Psoas muscle (tissue), 8 donors: ENCODE results near the gene PRELID1. TPM values are rescaled to one million over a fixed set of nuclear protein-coding genes. Genes with fewer than 3 reads are reported as not detected.

Source experiments
- ATAC-seq, 4 donors: fragments of 200-7000 bp; cut with Tn5 transposase; one replicate each; pipeline ENCODE4 v1.9.1; 2020; ENCODE audit warnings: moderate library complexity in 3 of 4, mild to moderate bottlenecking in 2 of 4
- DNase-seq, 2 donors: peaks; one replicate each; pipeline ENCODE4 v3.0.0-alpha.2; 2020
- H3K27ac ChIP-seq: fragments of 200-600 bp; one replicate; pipeline ENCODE4 v1.8.0; 2022
- H3K27me3 ChIP-seq, 3 donors: fragments of 200-600 bp in 1 of 3; one replicate each; pipeline versions ENCODE4 v1.6.1 to v1.8.0; 2013 to 2022; ENCODE audit warnings: low read length in 2 of 3, mild to moderate bottlenecking in 2 of 3, moderate library complexity in 1 of 3; ENCODE audit not compliant: insufficient read depth in 3 of 3
- H3K36me3 ChIP-seq, 2 donors: fragments of 200-600 bp in 1 of 2; one replicate each; pipeline versions ENCODE4 v1.6.1 to v1.8.0; 2013 to 2022; ENCODE audit warnings: low read depth in 1 of 2, mild to moderate bottlenecking in 1 of 2, moderate library complexity in 1 of 2; ENCODE audit not compliant: insufficient read depth in 1 of 2
- H3K4me1 ChIP-seq: fragments of 200-600 bp; one replicate; pipeline ENCODE4 v1.8.0; 2022
- H3K4me3 ChIP-seq: fragments of 200-600 bp; one replicate; pipeline ENCODE4 v1.8.0; 2022; ENCODE audit warnings: mild to moderate bottlenecking
- H3K9me3 ChIP-seq: fragments of 200-600 bp; one replicate; pipeline ENCODE4 v1.8.0; 2022
- CTCF ChIP-seq: fragments of 200-600 bp; IDR thresholded peaks from one replicate; pipeline ENCODE4 v1.8.0; 2022; ENCODE audit warnings: antibody characterized with exemption
- WGBS, 3 donors: extraction: QIAGEN DNeasy Blood & Tissue Kit; methylation state at CpG; one replicate each; pipeline versions ENCODE4 v1.1.6 to v1.1.7; 2013; 5-methylcytosine and 5-hydroxymethylcytosine counted together
- intact Hi-C, 2 donors: fragments of 100-400 bp; cut with DNase I; formaldehyde crosslinking; loops; one replicate each; pipeline versions ENCODE4 v1.11.0 to v1.14.2; 2022
- polyA plus RNA-seq, 3 donors: library from polyadenylated mRNA; stranded (reverse); fragments of 200-250 nt; gene quantifications; one replicate each; pipeline ENCODE4 v1.2.3, GENCODE V29; 2013
- total RNA-seq, 4 donors: library from RNA; stranded (reverse); fragmentation: NEBNext Ultra II Directional in 2 of 4; extraction: Animal tissue kit (Norgen Biotek cat#: 25700) in 2 of 4; gene quantifications; one replicate each; pipeline versions ENCODE4 v1.2.1 to v1.2.4, GENCODE V29; 2021 to 2023
- donor health status: healthy with polysubstance abuse.
- donor health status: DM: no; HTN: no; CAD: no; lungs with moderate emphysema.
- donor health status: Bipolar disorder and iron deficiency.
- donor health status: healthy.
- donor health status: DM: yes; HTN: yes; CAD: no.
- donor health status: DM: no; HTN: no; CAD: no.
- donor health status: DM: no; HTN: no; CAD: no.
- donor health status: DM: yes; HTN: yes; CAD: no.

Gene PRELID1
- total and polyA plus RNA-seq, 7 donors: 19.9 to 201 (median 53.9) TPM

GRCh38 chr5:177355162-177355867 is 51.7 kb downstream of the PRELID1 start:
- WGBS, 3 donors: 75 to 90% (median 88%) methylated on average over 1 of the region's 1 CpG
- no peaks in the 10 kb centered on the region for H3K27me3 ChIP-seq

GRCh38 chr5:177355868-177356168 is 52.2 kb downstream of the PRELID1 start:
- WGBS, 3 donors: 11 to 18% (median 17%) methylated on average over 1 of the region's 1 CpG
- DNase-seq (no peak), ATAC-seq (no peak)
- Histone ChIP-seq H3K9me3 (no peaks in the 10 kb centered on the region), H3K4me3 (no peak overlapping the region), H3K36me3 (no peaks in the 10 kb centered on the region), H3K4me1 (peaks cover 13% of the 10 kb centered on the region), H3K27ac (no peak overlapping the region), H3K27me3 (no peaks in the 10 kb centered on the region)
- TF ChIP-seq CTCF: no peak
- intact Hi-C loops: no loop called here

More at GRCh38 chr5:177355162-177355867, 51.7 kb downstream of the PRELID1 start:
- ATAC-seq (no peak), DNase-seq (no peak)
- TF ChIP-seq CTCF: no peak
- H3K36me3 ChIP-seq: no peaks in the 10 kb centered on the region
- intact Hi-C loops: no loop called here
- peaks cover 18% of the 10 kb centered on the region for H3K4me1 ChIP-seq
- no peak overlapping the region for H3K27ac ChIP-seq
- H3K4me3 ChIP-seq: no peak overlapping the region
- H3K9me3 ChIP-seq: no peaks in the 10 kb centered on the region

Other genes starting within 250 kb of the PRELID1 start
- 1 to 10 TPM; 3.2 to 6.5 (median 4.3) TPM for gene FGFR4, start 216.9 kb upstream of the PRELID1 start, total RNA-seq
- gene FGFR4, start 216.9 kb upstream of the PRELID1 start, polyA plus RNA-seq: 1 to 10 TPM; 1.6 to 4.6 (median 3.1) TPM
- 10 to 100 TPM; 38.5 to 56.2 (median 43.2) TPM for gene NSD1, start 170.0 kb upstream of the PRELID1 start, total RNA-seq
- 10 to 100 TPM in 1 of 3 donors, 1 to 10 TPM in 2; 6.0 to 29.9 (median 6.1) TPM for gene NSD1, start 170.0 kb upstream of the PRELID1 start, polyA plus RNA-seq
- gene RAB24, start 80 bp upstream of the PRELID1 start, total RNA-seq: 10 to 100 TPM; 14.9 to 21.1 (median 20.1) TPM
- gene RAB24, start 80 bp upstream of the PRELID1 start, polyA plus RNA-seq: 10 to 100 TPM; 29.4 to 38.2 (median 37.4) TPM
- gene MXD3, start 8.1 kb downstream of the PRELID1 start, total RNA-seq: 1 to 10 TPM; 2.3 to 4.2 (median 2.8) TPM
- gene MXD3, start 8.1 kb downstream of the PRELID1 start, polyA plus RNA-seq: 1 to 10 TPM in 2 of 3 donors, under 1 TPM in 1; 0.80 to 2.1 (median 1.3) TPM
- gene LMAN2, start 47.9 kb downstream of the PRELID1 start, total RNA-seq: 10 to 100 TPM; 28.7 to 55.8 (median 43.1) TPM
- 100 to 1,000 TPM; 103 to 193 (median 162) TPM for gene LMAN2, start 47.9 kb downstream of the PRELID1 start, polyA plus RNA-seq
- gene RGS14, start 54.1 kb downstream of the PRELID1 start, total RNA-seq: 10 to 100 TPM in 3 of 4 donors, 1 to 10 TPM in 1; 5.5 to 23.2 (median 10.5) TPM
- gene RGS14, start 54.1 kb downstream of the PRELID1 start, polyA plus RNA-seq: 10 to 100 TPM in 1 of 3 donors, 1 to 10 TPM in 2; 3.6 to 10.0 (median 6.7) TPM
- not detected for gene SLC34A1, start 80.6 kb downstream of the PRELID1 start, total RNA-seq
- not detected for gene SLC34A1, start 80.6 kb downstream of the PRELID1 start, polyA plus RNA-seq
- not detected for gene PFN3, start 96.9 kb downstream of the PRELID1 start, total RNA-seq
- not detected for gene PFN3, start 96.9 kb downstream of the PRELID1 start, polyA plus RNA-seq
- gene F12, start 105.8 kb downstream of the PRELID1 start, total RNA-seq: under 1 TPM in 1 of 4 donors, not detected in 3; 0.40 TPM
- gene F12, start 105.8 kb downstream of the PRELID1 start, polyA plus RNA-seq: under 1 TPM; 0.06 to 0.81 (median 0.09) TPM
- 10 to 100 TPM; 15.8 to 22.6 (median 19.1) TPM for gene GRK6, start 122.9 kb downstream of the PRELID1 start, total RNA-seq
- gene GRK6, start 122.9 kb downstream of the PRELID1 start, polyA plus RNA-seq: 10 to 100 TPM; 12.3 to 14.6 (median 13.2) TPM
- 1 to 10 TPM in 3 of 4 donors, under 1 TPM in 1; 0.88 to 2.6 (median 1.8) TPM for gene PRR7, start 143.0 kb downstream of the PRELID1 start, total RNA-seq
- gene PRR7, start 143.0 kb downstream of the PRELID1 start, polyA plus RNA-seq: 1 to 10 TPM in 1 of 3 donors, under 1 TPM in 2; 0.39 to 3.8 (median 0.48) TPM
- 10 to 100 TPM; 17.7 to 28.4 (median 24.3) TPM for gene DBN1, start 169.8 kb downstream of the PRELID1 start, total RNA-seq
- gene DBN1, start 169.8 kb downstream of the PRELID1 start, polyA plus RNA-seq: 10 to 100 TPM in 2 of 3 donors, 1 to 10 TPM in 1; 8.1 to 20.8 (median 20.1) TPM
- gene PDLIM7, start 193.8 kb downstream of the PRELID1 start, total RNA-seq: 100 to 1,000 TPM; 134 to 221 (median 161) TPM
- gene PDLIM7, start 193.8 kb downstream of the PRELID1 start, polyA plus RNA-seq: 100 to 1,000 TPM; 174 to 254 (median 221) TPM
- 1 to 10 TPM; 2.4 to 5.4 (median 3.1) TPM for gene DOK3, start 206.0 kb downstream of the PRELID1 start, total RNA-seq
- gene DOK3, start 206.0 kb downstream of the PRELID1 start, polyA plus RNA-seq: 1 to 10 TPM in 2 of 3 donors, under 1 TPM in 1; 0.44 to 5.0 (median 3.8) TPM
- 10 to 100 TPM; 37.2 to 41.0 (median 40.2) TPM for gene DDX41, start 213.2 kb downstream of the PRELID1 start, total RNA-seq
- gene DDX41, start 213.2 kb downstream of the PRELID1 start, polyA plus RNA-seq: 10 to 100 TPM; 45.6 to 71.6 (median 57.3) TPM